Lower leg skin (tissue), 4 donors: ENCODE measurements around the gene IDNK. TPM values are rescaled to one million over a fixed set of nuclear protein-coding genes. Genes with fewer than 3 reads are reported as not detected.

Experiments used
- DNase-seq, 2 donors: peaks; one replicate each; pipeline ENCODE4 v3.0.0-alpha.2; 2019; ENCODE audit warnings: low spot score in 2 of 2
- H3K4me3 ChIP-seq: fragments of 200-600 bp; sonication (generic); 2 replicates; pipeline ENCODE4 v1.5.1; 2017; ENCODE audit warnings: mild to moderate bottlenecking, low read depth; ENCODE audit not compliant: poor library complexity, severe bottlenecking
- CTCF ChIP-seq, 3 donors: fragments of 450-650 bp; IDR thresholded peaks; one replicate each; pipeline ENCODE4 v1.5.1; 2016; ENCODE audit warnings: antibody characterized with exemption in 3 of 3, mild to moderate bottlenecking in 3 of 3, moderate library complexity in 2 of 3
- POLR2A ChIP-seq, 2 donors: fragments of 450-650 bp; IDR thresholded peaks; one replicate each; pipeline ENCODE4 v1.6.1; 2016 to 2017; ENCODE audit warnings: antibody characterized with exemption in 2 of 2, mild to moderate bottlenecking in 1 of 2, moderate library complexity in 1 of 2
- WGBS, 2 donors: methylation state at CpG; one replicate each; pipeline ENCODE4 v1.1.5; 2018; 5-methylcytosine and 5-hydroxymethylcytosine counted together
- intact Hi-C: fragments of 100-400 bp; cut with DNase I; formaldehyde crosslinking; loops from one replicate; pipeline ENCODE4 v1.15.0; 2023; ENCODE audit warnings: low total_unique reads
- total RNA-seq, 4 donors: library from RNA; depleted of rRNA; stranded (reverse); fragments of >200 nt; gene quantifications; one replicate each; pipeline ENCODE4 v1.1.0, GENCODE V29; 2016

Gene IDNK
- total RNA-seq, 4 donors from 2014 or later = 0.53 to 5.5 (median 2.2) TPM

GRCh38 chr9:83665580-83666200 is 42.7 kb downstream of the IDNK start:
- TF ChIP-seq POLR2A (IDR thresholded peaks at IDR 0.05) = no peak
- no peak for TF ChIP-seq CTCF (IDR thresholded peaks at IDR 0.05)
- 65 to 74% methylated on average over 5 of the region's 5 CpGs for WGBS, 2 donors
- no peak for DNase-seq
- intact Hi-C loops = no loop called here
- no peak overlapping the region for H3K4me3 ChIP-seq

DNA sequence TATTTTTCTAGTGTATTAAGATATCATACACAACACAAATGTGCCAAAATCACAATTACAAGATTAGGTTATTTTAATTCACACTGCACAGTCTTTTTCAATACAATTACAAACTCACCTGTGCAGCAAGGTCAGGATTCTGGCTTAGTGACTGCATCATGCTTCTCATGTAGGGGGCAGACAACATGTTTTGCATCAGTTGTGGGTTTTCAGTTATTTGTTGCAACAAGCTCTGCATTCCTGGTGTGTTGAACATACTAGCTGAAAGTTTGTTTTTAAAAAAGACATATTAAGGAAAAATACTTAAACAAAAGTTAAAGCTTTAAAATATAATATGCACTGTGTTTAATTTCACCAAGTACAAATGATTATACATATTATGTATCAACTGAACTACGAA is 46.1 kb downstream of the IDNK start:
- 96 to 98% methylated on average over 1 of the region's 1 CpG for WGBS, 2 donors
- no peak overlapping the region for H3K4me3 ChIP-seq
- TF ChIP-seq CTCF (IDR thresholded peaks at IDR 0.05) (no peak), POLR2A (IDR thresholded peaks at IDR 0.05) (no peak)
- no peak for DNase-seq
- intact Hi-C loops = no loop called here

- no peak for TF ChIP-seq CTCF (IDR thresholded peaks at IDR 0.05)
- no peak for TF ChIP-seq POLR2A (IDR thresholded peaks at IDR 0.05)
- intact Hi-C loops = no loop called here
- 73 to 80% methylated on average over 5 of the region's 5 CpGs for WGBS, 2 donors
- no peak overlapping the region for H3K4me3 ChIP-seq
- DNase-seq = no peak
Observed at GRCh38 chr9:83670381-83670780, 47.4 kb downstream of the IDNK start.

DNA sequence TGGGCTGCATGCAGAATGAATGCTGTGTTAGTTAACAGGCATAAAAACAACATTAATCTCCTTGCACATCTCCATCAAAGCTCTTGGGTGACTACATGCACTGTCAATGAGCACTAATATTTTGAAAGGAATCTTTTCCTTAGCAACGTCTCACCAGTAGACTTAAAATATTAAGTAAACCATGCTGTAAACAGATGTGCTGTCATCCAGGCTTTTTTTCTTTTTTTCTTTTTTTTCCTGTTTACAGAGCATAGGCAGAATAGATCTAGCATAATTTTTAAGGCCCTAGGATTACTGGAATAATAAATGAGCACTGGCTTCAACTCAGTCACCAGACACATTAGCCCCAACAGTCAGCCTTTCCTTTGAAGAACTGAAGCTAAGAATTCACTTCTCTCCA is 48.5 kb downstream of the IDNK start:
- DNase-seq = no peak
- intact Hi-C loops = no loop called here
- TF ChIP-seq POLR2A (IDR thresholded peaks at IDR 0.05) (no peak), CTCF (IDR thresholded peaks at IDR 0.05) (no peak)
- no peak overlapping the region for H3K4me3 ChIP-seq
- 38 to 57% methylated on average over 1 of the region's 1 CpG for WGBS, 2 donors

DNA sequence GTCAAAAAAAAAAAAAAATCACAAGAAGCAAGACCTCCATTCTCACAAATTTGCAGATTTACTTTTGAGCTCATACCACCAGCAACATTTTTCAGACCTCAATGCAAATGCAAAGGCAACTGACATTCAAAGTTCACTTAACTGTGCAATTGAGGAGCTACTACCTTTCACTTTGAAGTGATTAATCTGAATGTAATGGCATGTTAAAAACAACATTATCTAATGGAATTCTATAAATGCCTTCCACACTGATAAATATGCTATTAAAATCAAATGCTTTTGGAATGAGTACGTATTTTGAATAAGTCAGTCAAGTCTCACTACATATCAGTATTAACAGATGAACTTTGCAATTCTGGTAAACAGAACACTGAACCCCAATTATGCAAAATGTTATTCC is 52.5 kb downstream of the IDNK start:
- H3K4me3 ChIP-seq = no peak overlapping the region
- no peak for DNase-seq
- TF ChIP-seq POLR2A (IDR thresholded peaks at IDR 0.05) = no peak
- no peak for TF ChIP-seq CTCF (IDR thresholded peaks at IDR 0.05)
- intact Hi-C loops = no loop called here
- 93 to 100% methylated on average over 1 of the region's 1 CpG for whole genome bisulfite sequencing, 2 donors

GRCh38 chr9:83677596-83677995 is 54.7 kb downstream of the IDNK start:
- WGBS, 2 donors = 96 to 98% methylated on average over 3 of the region's 3 CpGs
- DNase-seq = no peak
- TF ChIP-seq POLR2A (IDR thresholded peaks at IDR 0.05) (no peak), CTCF (IDR thresholded peaks at IDR 0.05) (no peak)
- H3K4me3 ChIP-seq = no peak overlapping the region
- intact Hi-C loops = no loop called here
